Ramos (cell line): ENCODE results near the gene TLE2.
"Not testable (repeated sequence)": the region's sequence is repeated elsewhere in the genome, so short reads cannot be mapped to it uniquely, and the experiment has no call there.

Experiments
- in situ Hi-C: fragments of 300-500 bp; cut with MboI; formaldehyde crosslinking; loops from one replicate; pipeline ENCODE4 v1.14.3; 2022; ENCODE audit warnings: low sequenced_read_pairs; ENCODE audit not compliant: unreplicated experiment

Gene TLE2

DNA sequence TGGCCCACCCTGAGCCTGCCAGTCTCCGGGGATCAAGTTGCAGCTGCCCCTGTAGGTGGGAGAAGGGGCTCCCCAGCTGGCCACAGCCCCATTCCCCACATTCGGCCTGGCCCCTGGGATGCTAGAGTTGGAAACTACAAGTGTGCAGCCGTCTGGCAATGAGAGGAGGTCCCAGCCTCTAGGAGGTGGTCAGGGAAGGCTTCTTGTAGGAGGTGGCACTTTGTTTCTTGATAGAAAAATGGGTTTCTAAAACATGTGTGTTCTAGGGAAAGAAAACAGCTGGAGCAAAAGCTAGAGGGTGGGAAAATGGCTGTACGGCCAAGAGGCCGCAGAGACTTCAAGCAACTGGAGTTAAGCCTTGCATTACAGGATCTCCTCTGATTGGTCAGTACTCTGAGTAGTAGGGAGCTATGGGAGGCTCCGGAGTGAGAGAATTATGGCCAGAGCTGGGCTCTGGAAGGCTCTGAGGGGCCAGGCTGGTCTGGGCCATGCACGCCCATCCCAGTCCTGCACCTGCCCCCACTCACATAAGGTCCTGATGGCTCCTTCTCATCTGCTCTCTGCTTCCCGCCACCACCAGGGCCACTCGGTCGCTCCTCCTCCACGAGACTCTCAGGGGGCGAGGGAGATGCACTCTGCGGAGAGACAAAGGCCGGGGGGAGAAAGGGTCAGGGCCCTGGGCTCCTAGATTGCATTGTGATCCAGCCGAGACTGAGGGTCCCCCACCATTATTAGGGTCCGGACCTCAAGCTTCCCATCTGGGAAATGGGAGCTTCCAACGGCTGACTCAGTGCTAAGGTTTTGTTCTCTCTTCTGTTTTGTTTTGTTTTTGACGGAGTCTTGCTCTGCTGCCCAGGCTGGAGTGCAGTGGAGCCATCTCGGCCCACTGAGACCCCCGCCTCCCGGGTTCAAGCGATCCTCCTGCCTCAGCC is 13.7 kb downstream of the TLE2 start:
- in situ Hi-C loops: no loop called here

- in situ Hi-C loops: no loop called here
Measured at GRCh38 chr19:3014135-3014534, 14.9 kb downstream of the TLE2 start.

GRCh38 chr19:3013263-3013725 is 15.8 kb downstream of the TLE2 start:
- in situ Hi-C loops: no loop called here

DNA sequence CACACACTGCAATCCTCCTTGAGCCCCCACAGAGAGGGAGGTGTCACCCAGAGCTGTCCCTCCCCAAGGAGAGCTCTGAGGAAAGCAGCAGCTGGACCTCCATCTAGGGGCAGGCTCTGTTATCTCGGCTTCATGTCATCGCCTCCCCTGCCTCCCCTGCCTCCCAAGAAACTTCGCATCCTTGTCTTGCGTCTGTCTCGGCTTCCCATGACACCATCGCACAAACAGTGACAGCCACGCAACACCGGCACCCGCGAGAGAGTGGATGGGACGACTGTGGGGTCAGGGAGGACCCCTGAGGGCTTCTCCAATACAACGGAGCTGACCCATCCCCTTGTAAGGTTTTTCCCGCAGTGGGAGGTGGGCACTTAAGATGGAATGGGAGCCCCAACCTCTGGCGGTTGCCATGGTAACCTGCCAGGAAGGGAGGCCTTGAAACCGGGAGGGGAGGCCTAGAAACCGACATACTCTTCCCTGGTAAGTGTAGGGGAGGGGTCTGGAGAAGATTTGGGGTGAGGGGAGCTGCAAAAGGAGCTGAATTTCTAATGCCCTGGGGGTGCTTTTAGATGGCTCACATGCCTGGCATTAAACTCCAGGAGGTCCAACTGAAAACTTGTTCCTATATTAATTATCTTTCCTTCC is 16.3 kb downstream of the TLE2 start:
- in situ Hi-C loops: no loop called here

DNA sequence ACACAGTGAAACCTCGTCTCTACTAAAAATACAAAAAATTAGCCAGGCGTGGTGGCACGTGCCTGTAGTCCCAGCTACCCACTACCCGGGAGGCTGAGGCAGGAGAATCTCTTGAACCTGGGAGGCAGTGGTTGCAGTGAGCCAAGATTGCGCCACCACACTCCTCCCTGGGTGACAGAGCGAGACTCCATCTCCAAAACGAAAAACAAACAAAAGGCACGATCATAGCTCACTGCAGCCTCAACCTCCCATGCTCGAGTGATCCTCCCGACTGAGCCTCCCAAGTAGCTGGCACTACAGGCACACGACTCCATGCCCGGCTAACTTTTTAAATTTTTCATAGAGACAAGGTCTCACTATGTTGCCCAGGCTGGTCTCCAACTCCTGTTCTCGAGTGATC is 17.0 kb downstream of the TLE2 start:
- in situ Hi-C loops: not testable (repeated sequence)

DNA sequence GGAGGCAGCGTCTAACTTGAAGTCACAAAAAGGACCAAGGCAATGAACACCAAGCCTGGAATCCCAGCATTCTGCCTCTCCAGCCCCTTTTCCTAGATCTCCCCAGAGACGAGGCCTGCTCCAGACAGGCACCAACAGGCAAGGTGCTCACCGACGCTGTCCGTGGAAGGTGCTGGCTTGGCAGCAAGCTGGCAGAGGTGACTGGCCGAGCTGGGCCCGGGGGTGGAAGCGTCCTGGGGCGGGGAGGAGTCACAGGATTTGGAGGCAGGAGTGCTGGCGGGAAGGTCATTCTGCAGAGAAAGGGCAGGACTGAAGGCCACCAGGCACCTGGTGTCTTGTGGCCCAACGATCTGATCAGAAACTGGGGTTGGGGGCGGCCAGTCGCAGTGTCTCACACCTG is 18.2 kb downstream of the TLE2 start:
- in situ Hi-C loops: no loop called here

DNA sequence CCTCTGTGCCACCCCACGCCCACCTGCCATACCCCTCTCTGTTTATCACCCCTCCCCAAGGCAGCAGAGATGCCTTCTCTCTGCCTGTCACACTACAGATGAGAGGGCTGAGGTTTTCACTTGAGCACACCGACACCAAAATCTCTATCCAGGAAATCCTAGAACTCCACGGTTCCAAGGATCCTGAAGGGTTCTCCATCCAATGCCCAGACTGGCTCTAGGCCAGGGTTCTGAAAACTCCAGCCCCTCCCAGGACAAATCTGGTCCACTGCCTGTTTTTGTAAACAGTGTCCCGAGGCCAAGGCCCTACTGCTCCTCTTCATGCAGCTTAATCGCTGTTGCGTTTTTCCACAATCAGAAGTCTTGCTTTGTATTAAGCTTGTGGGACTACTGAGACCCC is 20.1 kb downstream of the TLE2 start:
- in situ Hi-C loops: no loop called here

DNA sequence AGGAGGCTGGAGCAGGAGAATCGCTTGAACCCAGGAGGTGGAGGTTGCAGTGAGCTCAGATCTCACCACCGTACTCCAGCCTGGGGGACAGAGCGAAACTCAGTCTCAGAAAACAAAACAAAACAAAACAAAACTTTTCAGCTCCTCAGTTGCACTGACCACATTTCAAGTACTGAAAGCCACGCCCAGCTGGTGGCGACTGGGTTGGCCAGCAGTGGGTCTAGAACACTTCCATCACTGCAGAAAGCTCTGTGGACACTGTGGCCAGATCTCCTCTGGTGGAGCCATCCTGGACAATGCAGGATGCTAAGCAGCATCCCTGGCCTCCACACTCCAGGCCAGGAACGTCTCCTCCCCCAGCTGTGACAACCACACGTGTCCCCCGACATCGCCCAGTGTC is 21.1 kb downstream of the TLE2 start:
- in situ Hi-C loops: no loop called here

DNA sequence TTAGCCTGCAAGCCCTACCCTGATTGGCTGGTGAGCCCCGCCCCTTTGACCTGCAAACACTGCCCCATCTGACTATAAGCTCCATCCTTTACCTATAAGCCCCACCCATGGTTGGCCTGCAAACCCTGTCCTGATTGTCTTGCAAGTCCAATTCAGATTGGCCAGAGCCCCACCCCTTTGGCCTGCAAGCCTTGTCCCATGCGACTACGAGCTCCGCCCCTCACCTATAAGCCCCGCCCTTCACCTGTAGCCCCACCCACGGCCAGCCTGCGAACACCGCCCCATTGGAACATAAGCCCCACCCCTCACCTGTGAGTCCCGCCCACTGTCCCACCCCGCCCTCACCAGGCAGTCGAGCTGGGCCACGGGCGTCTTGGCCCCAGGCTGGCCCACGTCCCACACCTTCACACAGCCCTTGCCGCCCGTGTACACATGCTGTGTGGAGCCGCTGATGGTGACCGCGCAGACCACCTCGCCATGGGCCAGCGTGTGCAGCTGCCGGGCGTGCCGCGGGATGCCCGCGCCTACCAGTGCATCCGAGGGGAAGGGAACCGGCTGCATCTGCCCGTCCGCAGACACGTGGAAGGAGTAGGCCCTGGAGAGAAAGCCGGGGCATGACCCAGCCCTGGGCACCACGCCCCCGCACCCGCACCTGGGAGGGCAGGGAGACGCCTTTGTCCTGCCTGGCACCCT is 22.9 kb downstream of the TLE2 start:
- in situ Hi-C loops: no loop called here

- in situ Hi-C loops: no loop called here
Measured at GRCh38 chr19:3005345-3005744, 23.7 kb downstream of the TLE2 start.

GRCh38 chr19:3004522-3004921 is 24.6 kb downstream of the TLE2 start:
- in situ Hi-C loops: no loop called here

DNA sequence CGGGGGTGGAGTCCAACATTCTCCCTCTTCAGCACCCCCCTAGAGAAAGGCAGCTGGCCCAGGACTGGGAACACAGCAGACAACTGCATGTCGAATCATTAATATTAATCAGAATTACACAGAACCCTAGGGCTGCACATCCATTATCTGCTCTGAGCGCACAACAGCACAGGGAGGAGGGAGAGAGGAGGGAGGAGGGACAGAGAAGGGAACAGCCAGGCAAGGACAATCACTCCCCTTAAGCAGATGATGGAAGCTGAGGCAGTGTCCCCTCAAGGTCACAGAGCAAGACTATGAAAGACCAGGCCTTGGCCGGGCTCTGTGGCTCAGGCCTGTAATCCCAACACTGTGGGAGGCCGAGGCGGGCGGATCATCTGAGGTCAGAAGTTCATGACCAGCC is 26.0 kb downstream of the TLE2 start:
- in situ Hi-C loops: no loop called here

- in situ Hi-C loops: no loop called here
Measured at GRCh38 chr19:3001235-3001800, 27.8 kb downstream of the TLE2 start.

DNA sequence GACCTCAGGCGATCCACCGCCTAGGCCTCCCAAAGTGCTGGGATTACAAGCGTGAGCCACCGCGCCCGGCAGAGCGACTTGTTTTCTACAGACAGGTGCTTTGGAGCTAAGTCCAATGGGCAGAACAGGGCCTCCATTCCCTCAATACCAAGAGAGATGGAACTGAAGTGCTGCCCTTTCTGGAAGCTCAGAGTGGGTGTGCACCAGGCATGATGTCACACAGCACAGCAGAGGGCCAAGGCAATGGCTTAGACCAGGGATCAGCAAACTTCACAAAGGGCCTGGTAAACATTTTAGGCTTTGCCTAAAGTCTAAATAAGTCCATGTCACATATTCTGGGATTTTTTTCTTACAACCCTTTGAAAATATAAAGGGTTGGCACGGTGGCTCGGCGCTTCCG is 30.4 kb downstream of the TLE2 start:
- in situ Hi-C loops: no loop called here

- in situ Hi-C loops: no loop called here
Measured at GRCh38 chr19:2997720-2998119, 31.4 kb downstream of the TLE2 start.

DNA sequence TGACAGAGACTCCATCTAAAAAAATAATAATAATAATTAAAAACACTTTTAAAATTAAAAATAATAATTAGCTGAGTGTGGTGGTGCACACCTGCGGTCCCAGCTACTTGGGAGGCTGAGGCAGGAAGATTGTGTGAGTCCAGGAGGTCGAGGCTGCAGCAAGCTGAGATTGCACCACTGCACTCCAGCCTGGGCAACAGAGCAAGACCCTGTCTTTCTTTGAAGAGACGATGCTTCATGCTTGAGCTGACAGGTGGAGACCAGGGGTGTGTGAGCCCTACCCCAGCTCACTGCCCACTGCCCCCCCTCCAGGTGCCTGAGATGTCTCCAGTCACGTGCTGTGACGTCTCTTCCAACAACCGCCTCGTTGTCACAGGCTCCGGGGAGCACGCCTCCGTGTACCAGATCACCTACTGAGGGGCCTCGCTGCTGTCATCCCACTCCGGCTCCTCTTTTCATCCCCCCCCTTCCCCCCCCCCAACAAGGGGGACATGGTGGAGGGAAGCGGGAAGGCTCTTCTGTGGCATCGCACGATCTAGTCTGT is 34.4 kb downstream of the TLE2 start:
- in situ Hi-C loops: no loop called here

DNA sequence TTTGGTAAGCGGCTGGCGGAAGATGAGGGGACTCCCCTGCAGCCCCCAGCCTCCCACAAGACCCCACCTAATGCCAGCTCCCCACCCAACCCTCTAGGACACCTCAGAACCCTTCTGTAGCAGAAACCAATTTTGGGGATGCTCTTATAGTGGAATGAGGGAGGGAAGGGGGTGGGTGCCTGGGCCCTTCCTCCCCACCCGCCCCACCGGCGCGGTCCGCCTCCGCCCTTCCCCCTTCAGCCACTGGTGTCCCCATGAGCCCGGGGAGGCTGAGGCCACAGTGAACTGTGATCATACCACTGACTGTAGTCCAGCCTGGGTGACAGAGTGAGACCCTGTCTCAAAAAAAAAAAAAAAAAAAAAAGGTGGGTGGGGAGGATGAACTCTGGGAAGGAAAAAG is 35.5 kb downstream of the TLE2 start:
- in situ Hi-C loops: no loop called here

GRCh38 chr19:2992958-2993357 is 36.1 kb downstream of the TLE2 start:
- in situ Hi-C loops: no loop called here

- in situ Hi-C loops: not testable (repeated sequence)
Measured at GRCh38 chr19:2992333-2992732, 36.7 kb downstream of the TLE2 start.

- in situ Hi-C loops: no loop called here
Measured at GRCh38 chr19:2989236-2989946, 39.7 kb downstream of the TLE2 start.
